Body of pancreas (tissue), 4 donors: ENCODE measurements around the gene KCNH8. TPM values are rescaled to one million over a fixed set of nuclear protein-coding genes. Genes with fewer than 3 reads are reported as not detected.

Source experiments
- ATAC-seq: fragments of 150-250 bp; one replicate; pipeline ENCODE4 v1.9.1; 2016
- DNase-seq, 4 donors: peaks; one replicate each; pipeline ENCODE4 v3.0.0-alpha.2; 2019
- H3K27ac ChIP-seq, 4 donors: fragments of 200-600 bp; sonication (generic); 1 replicate in 3 of 4; 2 replicates in 1 of 4; pipeline versions ENCODE4 v1.5.1 to v1.6.1; 2016 to 2019; ENCODE audit warnings: mild to moderate bottlenecking in 1 of 4, mixed read lengths in 1 of 4, moderate library complexity in 1 of 4
- H3K27me3 ChIP-seq, 2 donors: fragments of 200-600 bp; sonication (generic); one replicate each; pipeline ENCODE4 v1.6.0; 2016; ENCODE audit warnings: mild to moderate bottlenecking in 1 of 2
- H3K36me3 ChIP-seq, 2 donors: fragments of 200-600 bp; sonication (generic); replicated peaks in 1 of 2; 2 replicates each; pipeline ENCODE4 v1.5.1; 2016; ENCODE audit warnings: low read depth in 2 of 2; ENCODE audit not compliant: insufficient read depth in 1 of 2
- H3K4me1 ChIP-seq: fragments of 200-600 bp; sonication (generic); one replicate; pipeline ENCODE4 v1.6.0; 2016
- H3K4me3 ChIP-seq, 2 donors: fragments of 200-600 bp; sonication (generic); 1 replicate in 1 of 2; 2 replicates in 1 of 2; pipeline ENCODE4 v1.5.1; 2016 to 2019
- H3K9me3 ChIP-seq, 3 donors: fragments of 200-600 bp; sonication (generic); 1 replicate in 2 of 3; 2 replicates in 1 of 3; pipeline ENCODE4 v1.5.1; 2016
- CTCF ChIP-seq, 7 experiments: fragments of 450-650 bp in 4 of 7; fragments of 200-600 bp in 3 of 7; sonication (generic) in 3 of 7; IDR thresholded peaks; one replicate each; pipeline ENCODE4 v1.5.1; 2016 to 2019; ENCODE audit warnings: antibody characterized with exemption in 7 of 7
- POLR2A ChIP-seq, 3 donors: fragments of 450-650 bp; IDR thresholded peaks; one replicate each; pipeline ENCODE4 v1.6.1; 2016; ENCODE audit warnings: antibody characterized with exemption in 3 of 3, mild to moderate bottlenecking in 2 of 3
- WGBS, 2 donors: methylation state at CpG; one replicate each; pipeline ENCODE4 v1.1.5; 2017; 5-methylcytosine and 5-hydroxymethylcytosine counted together
- intact Hi-C: fragments of 100-400 bp; cut with DNase I; formaldehyde crosslinking; loops from one replicate; pipeline ENCODE4 v1.15.1; 2023
- total RNA-seq, 2 donors: library from RNA; depleted of rRNA; stranded (reverse); fragments of >200 nt; gene quantifications; one replicate each; pipeline ENCODE4 v1.1.0, GENCODE V29; 2016

Gene KCNH8
- total RNA-seq, 2 donors from 2014 or later = 2.3 TPM

GRCh38 chr3:19190602-19191001 lies 42.3 kb downstream of the KCNH8 start:
- TF ChIP-seq POLR2A (IDR thresholded peaks at IDR 0.05) (no peak), CTCF (IDR thresholded peaks at IDR 0.05) (no peak)
- Histone ChIP-seq H3K36me3 (no peaks in the 10 kb centered on the region), H3K27me3 (no peaks in the 10 kb centered on the region), H3K27ac (no peak overlapping the region), H3K4me1 (peaks cover 17% of the 10 kb centered on the region), H3K9me3 (no peaks in the 10 kb centered on the region), H3K4me3 (no peak overlapping the region)
- intact Hi-C loops = no loop called here
- ATAC-seq (no peak), DNase-seq (no peak)
- 44 to 65% methylated on average over 4 of the region's 4 CpGs for WGBS, 2 donors

DNA sequence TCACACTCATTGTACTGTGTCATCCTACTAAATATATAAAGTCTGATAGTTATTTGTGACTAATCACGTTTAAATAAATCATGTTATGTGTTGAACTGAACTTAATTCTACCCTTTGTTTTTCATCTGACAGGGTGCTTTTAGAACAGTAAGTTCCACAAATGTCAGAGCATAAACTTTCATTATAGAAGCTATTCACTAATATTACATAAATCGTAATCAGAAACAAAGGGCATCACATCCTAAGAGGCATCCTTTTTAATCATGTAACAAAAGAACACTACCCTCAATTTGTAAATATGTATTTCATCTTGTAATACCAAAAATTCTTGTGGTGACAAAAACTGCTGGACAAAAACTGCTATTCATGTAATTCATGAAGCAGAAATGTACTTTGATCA lies 50.8 kb downstream of the KCNH8 start:
- no peak overlapping the region for H3K27ac ChIP-seq
- ATAC-seq (no peak), DNase-seq (no peak)
- no peaks in the 10 kb centered on the region for H3K4me1 ChIP-seq
- H3K4me3 ChIP-seq = no peak overlapping the region
- no peak for TF ChIP-seq CTCF (IDR thresholded peaks at IDR 0.05)
- TF ChIP-seq POLR2A (IDR thresholded peaks at IDR 0.05) = no peak
- H3K9me3 ChIP-seq = no peaks in the 10 kb centered on the region
- intact Hi-C loops = no loop called here
- no peaks in the 10 kb centered on the region for H3K36me3 ChIP-seq
- no peaks in the 10 kb centered on the region for H3K27me3 ChIP-seq
- WGBS, 2 donors = 81% methylated on average over 2 of the region's 2 CpGs

DNA sequence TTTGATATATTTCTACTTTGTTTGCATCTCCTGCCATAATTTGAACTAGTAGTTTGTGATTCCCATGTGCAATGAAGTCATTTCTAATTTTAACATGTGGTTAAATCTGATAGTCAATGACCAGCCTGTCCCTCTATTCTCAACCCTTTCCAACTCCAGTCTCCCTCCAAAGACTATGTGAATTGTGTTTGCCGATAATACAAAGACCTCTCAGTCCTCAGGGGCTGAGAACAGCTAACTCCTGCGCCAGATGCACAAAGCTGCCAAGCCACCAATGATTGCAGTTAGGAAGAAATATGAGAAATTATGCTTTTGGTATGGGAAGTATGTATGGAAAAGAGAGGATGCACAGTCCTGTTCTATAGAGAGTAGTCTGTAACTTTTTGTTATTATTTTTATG lies 54.0 kb downstream of the KCNH8 start:
- WGBS, 2 donors = 64 to 66% methylated on average over 2 of the region's 2 CpGs
- DNase-seq (no peak), ATAC-seq (no peak)
- intact Hi-C loops = no loop called here
- Histone ChIP-seq H3K27me3 (no peaks in the 10 kb centered on the region), H3K9me3 (no peaks in the 10 kb centered on the region), H3K4me1 (no peaks in the 10 kb centered on the region), H3K4me3 (no peak overlapping the region), H3K36me3 (no peaks in the 10 kb centered on the region), H3K27ac (no peak overlapping the region)
- TF ChIP-seq CTCF (IDR thresholded peaks at IDR 0.05) (no peak), POLR2A (IDR thresholded peaks at IDR 0.05) (no peak)

GRCh38 chr3:19202754-19203153 lies 54.4 kb downstream of the KCNH8 start:
- WGBS, 2 donors = 84 to 89% methylated on average over 3 of the region's 3 CpGs
- no peak for DNase-seq
- Histone ChIP-seq H3K4me1 (no peaks in the 10 kb centered on the region), H3K27ac (no peak overlapping the region), H3K36me3 (no peaks in the 10 kb centered on the region), H3K9me3 (no peaks in the 10 kb centered on the region), H3K27me3 (no peaks in the 10 kb centered on the region), H3K4me3 (no peak overlapping the region)
- ATAC-seq = no peak
- intact Hi-C loops = no loop called here
- TF ChIP-seq POLR2A (IDR thresholded peaks at IDR 0.05) (no peak), CTCF (IDR thresholded peaks at IDR 0.05) (no peak)

GRCh38 chr3:19206540-19206939 lies 58.2 kb downstream of the KCNH8 start:
- ATAC-seq (no peak), DNase-seq (no peak)
- intact Hi-C loops = no loop called here

More at GRCh38 chr3:19206540-19206939, 58.2 kb downstream of the KCNH8 start:
- no peak overlapping the region for H3K27ac ChIP-seq
- no peaks in the 10 kb centered on the region for H3K36me3 ChIP-seq
- H3K9me3 ChIP-seq = no peaks in the 10 kb centered on the region
- TF ChIP-seq CTCF (IDR thresholded peaks at IDR 0.05) = no peak
- no peaks in the 10 kb centered on the region for H3K4me1 ChIP-seq
- H3K27me3 ChIP-seq = no peaks in the 10 kb centered on the region
- 74 to 88% methylated on average over 2 of the region's 2 CpGs for WGBS, 2 donors
- no peak overlapping the region for H3K4me3 ChIP-seq
